SHP77 (cell line): ENCODE data around the gene MORN1.

ENCODE experiments used
- DNase-seq, 2 experiments: peaks; one replicate each; lab custom pipeline; 2025; lab: John Stamatoyannopoulos, UW

MORN1 gene

DNA sequence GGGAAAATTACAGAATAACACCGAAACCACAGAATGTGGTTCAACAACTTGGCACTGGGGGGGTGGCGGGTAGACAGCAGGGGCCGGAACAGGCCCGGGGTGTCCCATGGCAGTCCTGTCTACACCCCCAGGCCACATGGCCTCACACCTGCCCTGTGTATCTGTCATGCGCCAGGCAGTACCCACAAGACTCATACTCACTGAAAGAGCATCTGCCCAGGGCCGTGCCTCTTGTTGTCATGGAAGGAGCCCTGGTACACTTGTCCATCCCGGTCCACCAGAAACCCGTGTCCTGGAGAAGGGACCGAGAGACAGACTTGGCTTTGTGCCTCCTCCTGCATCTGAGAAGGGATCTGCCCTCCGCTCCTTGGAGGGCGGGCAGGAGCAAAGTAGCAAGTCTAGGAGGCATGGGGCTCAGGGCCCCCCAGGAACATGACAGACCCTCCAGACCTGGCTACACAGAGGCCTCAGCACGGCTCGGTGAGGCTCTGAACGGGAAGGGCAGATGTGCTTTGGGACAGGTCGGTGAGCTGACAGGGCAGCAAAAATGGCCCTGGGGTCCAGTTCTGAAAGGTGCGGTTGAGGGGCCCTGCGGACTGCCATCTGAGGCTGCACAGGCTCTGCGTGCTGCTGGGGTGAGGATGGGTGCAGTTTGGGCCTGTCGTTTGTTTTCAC is 5.6 kb downstream of the MORN1 start:
- DNase-seq, result no peak

DNA sequence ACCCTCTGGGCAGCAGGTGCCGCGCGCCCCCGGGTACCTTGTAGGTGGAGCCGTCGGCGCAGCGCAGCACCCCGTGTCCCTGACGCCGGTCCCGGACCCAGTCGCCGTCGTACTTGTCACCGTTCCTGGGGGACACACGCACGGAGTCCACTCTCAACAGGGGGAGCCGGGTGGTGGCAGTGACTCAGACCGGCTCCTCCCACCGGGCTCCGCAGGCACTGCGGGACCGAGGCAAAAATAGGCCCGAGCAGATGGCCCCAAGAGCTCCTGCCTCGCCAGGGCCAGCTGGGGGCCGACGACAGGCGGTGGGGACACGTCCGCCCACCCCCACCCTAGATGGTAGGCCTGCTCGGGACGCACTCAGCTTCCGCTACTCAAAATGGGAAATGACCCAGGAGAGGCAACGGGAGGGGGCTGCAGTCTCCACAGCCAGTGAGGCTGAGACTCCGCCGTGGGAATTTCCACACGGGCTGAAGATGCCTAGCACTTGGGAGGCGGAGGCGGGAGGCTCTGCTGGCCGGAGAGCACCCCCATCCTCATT is 6.3 kb downstream of the MORN1 start:
- no peak for DNase-seq

DNA sequence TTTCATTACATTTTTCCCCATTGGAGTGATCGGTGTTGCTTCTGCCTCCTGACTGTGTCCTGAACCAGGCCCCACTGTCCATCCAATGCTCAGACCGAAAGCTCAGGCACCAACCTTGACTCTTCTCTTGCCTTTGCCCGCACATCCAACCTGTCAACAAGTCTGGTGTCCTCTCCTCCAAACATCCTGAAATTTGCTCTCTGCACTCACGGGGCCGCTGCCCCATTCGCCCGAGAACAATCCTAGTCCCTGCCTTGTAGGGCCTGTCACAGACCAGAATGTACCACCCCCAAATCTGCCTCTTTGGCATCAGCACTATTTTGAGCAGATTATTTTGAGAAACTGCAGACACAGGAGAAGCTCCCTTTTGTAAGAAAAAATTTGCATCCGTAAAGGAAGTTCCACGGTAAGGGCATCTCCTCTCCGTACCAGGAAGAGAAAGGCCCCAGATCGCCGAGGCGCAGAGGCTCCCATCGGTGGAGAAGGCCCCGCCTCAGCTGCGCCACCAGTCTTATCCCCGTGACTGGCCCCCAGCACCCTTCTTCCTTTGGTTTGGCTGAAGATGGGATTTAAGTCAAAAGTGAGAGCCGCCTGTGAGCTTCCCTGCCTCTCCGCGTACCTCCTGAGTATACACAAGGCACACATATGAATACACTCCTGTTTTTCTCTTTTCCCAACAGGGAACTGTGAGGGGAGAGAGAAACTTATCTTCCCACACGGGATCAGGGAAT is 7.1 kb downstream of the MORN1 start:
- no peak for DNase-seq

DNA sequence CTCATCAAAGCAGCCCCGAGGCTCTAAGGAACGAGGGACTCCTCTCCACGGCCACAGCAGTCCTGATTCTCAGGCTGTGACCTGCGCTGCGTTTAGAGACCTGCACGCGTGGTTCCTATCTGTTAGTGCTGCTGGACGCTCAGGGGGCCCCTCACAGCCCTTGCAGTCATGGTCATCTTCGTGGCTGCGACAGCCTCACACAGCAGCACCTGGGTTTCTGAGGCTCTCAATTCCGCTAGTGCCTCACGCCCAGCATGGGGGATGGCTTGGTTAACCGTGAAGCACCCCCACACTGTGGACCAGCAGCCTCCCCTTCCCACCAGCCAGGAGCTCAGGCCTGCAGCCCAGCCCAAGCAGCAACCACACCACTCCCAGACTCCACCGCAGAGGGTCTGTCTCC is 7.8 kb downstream of the MORN1 start:
- no peak for DNase-seq

DNA sequence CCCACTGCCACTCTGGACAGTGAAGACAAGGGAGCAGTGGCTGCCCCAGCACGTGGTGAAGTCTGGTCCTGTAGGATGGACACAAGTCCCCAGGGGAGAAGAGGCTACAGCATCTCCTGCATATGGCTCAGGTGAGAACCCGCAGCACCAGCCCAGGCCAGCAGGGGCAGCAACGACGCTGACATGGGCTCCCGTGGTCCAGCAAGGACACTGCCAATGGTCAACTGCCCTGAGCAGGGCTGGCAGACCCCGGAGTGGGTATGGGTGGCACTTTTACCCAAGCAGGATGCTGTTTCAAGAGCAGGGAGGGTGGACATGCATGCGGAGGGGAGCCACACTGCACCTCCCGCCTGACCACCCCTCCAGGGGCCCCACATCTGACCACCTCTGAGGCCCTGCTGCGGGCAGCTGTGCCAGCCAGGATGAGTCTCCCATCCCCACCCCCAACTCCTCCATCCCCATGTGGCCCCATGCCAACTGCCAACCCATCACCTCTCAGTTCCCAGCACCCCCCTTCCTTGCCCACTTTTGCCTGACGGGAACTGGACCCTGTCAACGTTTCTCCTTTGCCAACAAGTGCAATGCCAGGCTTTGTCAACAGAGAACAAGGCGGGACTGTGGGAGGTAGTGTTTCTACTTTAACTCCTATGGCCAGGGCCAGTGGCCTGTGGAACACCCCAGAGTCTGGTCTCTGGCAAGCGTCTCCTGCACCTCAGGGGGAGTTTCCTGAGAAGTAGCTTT is 8.6 kb downstream of the MORN1 start:
- peak in 1 of 2 experiments; percentile 32 for DNase-seq

DNA sequence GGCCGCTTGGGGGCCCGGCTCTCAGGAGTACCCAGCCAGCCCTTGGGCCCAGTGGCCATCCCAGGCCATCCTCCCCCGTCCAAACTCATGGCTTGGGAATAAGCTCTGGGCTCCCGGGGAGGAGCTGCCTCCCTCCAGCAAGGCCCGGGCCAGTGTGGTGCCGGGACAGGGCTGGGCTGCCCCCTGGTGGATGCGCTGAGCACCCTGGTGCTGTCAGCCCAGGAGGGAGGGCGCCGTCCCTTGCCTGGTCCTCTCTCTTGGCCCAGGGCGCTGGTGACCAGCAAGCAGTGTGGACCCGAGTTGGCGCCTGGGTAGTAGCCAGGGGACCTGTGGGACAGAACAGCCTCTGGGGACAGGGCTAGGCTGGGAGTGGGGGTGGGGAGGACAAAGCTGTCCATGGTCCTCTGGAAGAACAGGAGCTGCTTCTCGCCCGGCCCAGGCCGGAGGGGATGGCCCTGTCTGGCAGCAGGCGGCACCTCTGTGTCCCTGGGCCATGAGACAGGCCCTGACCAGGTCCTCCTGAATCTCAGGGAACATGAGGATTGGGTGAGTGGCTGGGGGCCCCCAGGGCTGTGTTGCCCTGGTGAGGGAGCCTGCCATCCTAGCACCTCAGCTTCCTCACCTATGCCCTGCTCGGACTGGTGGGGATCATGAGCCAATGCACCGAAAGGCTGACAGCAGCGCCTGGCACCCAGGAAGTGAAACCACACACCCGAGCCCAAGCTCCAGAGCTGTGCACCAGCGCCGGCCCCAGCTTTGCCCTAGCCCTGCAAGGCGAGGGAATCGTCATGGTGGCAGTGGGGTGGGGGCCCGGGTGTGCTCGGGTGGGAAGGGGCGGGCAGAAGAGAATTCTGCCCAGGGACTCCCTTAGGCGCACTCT is 9.4 kb downstream of the MORN1 start:
- peak; percentile 14 to 63 for DNase-seq

DNA sequence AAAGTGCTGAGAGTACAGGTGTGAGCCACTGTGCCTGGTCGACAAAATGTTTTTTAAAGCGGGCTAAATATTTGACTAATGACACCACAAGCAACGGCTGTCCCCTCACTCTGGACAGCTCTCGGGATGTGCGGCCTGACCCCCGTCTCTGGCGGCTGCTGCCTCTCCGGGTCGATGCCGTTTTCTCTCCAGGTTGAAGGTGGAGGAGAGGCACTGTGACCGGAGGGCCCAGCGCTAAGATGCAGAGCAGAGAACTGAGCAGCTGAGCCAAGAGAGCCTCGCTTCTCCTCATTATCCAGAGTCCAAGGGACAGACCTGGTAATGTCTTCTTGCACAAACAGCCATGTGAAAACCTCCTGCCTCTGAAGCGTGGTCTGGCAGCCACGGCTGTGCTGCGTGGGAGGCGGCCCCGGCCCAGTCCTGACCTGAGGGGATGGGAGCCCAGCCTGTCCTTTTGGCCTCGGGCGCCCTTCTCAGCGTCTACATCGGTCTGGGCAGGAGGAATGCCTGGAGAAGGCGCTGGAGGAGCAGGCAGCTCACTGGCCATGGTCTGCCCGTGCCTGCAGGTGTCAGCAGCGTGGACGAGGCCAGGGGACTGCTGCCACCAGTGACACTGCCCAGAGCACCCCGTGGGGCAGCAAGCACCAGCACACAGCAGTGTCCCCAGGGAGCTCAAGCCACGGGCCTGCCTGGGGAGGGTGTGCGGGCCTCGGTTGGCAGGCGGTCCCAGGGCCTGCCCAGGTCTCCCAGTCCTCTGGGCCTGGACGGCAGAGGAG is 10.3 kb downstream of the MORN1 start:
- DNase-seq, result no peak

DNA sequence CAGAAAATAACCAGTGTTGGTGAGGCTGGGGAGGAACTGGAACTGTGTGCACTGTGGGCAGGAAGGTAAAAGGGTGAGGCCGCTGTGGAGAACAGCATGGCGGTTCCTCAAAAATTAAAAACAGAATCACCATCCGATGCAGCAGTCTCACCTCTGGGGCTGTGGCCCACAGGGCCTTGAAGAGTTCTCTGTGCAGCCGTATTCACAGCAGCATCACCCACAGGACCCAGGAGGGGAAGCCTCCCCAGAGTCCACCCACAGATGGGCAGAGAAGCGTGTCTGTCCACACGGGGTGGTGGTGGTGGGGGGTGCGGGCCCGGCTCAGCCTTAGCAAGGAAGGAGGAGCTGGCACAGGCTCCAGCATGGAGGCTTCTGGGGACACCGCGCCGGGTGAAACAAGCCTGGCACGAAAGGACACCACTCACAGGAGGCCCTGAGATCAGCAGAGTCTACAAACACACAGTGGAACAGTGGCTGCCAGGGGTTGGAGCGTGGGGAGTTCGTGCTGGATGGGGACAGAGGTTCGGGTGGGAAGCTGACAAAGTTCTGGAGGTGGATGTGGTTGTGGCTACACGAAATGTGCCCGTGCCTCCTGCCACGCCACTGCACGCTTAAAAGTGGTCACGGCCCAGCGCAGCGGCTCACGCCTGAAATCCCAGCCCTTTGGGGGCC is 11.5 kb downstream of the MORN1 start:
- DNase-seq, result no peak

DNA sequence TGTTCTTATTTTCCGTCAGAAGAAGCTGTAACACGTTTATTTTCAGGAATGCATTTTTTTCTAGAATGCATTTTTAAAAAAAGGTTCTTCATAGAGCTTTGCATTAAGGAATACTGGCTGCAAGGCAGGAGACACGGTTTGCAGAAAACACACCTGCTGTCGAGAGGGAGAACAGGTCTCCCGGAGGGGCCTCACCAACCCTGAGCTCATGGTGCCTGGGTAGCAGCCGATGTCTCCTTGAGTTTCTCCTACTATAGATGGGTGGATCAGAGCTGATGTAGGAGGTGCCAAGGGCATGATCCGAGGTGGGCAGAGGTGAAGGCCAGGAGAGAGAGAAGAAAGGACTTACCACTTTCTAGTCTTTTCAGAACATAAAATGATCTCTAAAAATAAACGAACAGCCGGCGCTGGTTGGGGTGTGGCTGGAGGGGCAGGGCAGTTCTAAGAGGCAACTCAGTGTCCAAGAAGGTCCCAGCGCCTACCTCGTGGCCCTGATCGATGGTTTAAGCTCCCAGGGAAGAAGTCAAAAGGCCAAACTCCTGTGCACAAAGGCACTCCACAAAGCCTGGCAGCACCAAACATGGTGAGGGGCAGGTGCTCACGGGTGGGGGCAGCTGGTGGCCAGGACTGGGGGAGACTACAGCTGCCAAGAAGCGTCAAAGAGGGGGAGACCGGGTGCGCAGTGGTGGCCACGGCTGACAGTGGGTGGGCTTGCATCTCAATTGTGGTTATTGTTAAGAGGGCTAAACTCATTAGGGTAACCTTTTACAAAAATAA is 12.2 kb downstream of the MORN1 start:
- DNase-seq, result no peak

DNA sequence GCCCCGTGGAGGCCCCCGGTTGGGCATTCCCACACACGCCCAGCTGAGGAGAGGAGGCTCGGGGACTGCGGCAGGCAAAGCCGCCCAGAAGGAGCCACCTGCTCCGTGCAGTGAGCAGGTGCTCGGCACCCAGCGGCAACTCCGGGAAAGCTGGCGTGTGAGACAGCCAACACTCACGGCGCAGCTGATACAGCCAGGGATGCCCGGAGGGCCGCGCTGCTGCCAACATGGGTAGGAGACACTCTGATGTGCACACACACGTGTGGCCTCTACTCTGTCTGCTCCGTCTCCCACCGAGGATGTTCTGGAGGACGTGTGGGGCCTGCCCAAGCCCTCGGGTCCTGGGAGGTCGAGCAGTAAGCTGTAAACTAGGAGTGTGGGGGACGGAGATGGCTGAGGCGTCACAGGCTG is 12.9 kb downstream of the MORN1 start:
- peak; percentile 80 to 86 for DNase-seq

DNA sequence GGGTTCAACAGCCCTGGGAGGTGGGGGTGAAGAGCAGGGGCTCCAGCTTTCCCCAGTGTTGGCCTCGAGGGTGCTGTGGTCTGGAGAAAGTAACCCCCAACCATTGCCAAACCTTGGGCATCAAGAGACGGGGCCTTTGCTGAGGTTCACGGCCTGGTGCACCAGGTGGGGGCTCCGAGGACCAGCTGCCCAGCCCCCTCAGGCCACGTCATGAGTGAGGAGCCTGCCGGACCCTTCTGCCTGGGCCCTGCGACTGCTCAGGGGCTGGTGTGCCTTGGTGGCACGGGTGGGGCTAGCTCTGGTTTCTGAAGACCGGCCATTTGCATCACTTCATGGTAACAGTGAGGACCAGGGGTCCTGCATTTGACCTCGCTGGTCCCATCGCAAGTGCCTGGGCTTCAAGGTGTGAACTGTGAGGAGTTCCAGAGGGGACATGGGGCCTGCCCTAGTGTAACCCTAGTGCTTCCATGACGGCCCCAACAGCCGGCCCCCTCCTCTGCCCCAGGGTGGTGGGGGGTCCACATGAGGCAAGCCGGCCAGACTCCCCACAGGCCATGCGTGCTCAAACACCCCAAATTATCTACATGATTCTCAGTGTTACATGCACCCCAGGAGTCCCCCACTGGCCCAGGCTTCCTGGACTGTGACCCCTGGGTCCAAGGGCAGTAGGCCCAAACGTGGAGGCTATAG is 13.5 kb downstream of the MORN1 start:
- DNase-seq, result no peak

DNA sequence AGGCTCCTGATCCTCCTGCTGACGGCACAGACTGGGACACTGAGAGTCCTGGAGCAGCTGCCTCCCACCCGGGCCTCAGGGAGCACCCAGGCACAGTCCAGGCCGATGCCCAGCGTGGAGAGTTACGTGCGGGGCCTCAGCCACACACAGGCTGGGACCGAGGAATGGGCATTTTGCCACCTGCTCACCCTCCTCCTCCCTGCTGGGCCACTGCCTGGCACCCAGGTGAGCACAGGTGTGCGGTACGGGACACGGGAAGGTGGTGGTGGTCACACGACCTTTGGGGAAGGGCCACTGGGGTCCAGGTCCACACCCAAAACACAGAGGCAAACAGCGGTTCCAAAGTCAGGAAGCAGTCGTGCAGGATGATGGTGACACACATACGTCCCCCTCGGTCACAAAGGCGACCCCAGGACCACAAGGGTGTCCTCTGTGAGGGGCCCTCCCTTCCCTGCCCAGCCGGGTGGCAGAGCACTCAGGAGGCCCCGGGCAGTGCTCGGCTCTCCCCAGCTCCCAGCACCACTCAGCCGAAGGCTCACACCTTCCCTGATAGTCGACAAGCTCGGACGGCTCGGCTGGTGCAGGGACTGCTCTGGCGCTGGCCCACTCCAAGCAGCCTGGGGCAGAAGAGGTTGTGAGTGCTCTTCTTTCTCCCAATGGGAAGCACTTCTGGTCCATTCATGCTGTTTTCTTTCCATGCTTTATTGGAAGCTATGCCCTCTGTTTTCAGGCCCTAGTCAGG is 14.3 kb downstream of the MORN1 start:
- no peak for DNase-seq

DNA sequence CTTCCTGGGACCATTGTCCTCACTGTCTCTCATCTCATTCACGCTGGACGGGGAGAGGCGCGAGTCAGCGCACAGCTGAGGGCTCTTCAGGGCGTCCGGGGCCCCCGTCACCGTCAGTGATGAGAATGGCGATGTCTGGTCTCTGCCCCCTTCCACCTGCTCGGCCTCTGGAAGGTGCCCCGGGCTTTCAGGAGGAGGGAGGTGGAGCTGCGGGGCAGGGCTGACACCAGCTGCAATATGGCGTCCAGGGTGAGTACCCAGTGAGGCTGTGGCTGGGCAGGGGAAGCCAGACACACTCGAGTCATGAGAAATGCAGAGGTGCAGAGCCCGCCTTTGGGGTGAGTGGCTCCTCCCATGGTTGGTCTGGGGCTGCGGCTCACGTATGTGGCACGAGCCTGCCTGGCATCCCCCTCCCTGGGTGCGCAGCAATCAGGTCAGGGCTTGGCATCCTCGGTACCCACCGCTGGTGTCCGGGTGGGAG is 15.1 kb downstream of the MORN1 start:
- DNase-seq, result no peak

DNA sequence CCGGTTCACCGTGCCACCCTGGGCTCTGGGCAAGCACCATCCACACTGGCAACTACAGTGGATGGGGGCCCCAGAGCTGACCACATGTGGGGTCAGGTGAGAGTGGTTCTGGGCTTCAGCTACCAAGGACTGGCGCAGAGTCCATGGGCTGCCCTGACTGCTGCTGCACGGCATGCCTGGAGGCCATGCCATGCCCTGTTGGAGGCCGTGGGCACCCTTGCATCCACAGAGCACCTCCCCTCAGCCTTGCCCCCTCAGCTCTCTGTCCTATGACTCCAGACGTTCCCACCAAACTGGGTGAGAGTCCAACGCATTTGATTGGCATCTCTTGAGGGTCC is 15.5 kb downstream of the MORN1 start:
- no peak for DNase-seq

DNA sequence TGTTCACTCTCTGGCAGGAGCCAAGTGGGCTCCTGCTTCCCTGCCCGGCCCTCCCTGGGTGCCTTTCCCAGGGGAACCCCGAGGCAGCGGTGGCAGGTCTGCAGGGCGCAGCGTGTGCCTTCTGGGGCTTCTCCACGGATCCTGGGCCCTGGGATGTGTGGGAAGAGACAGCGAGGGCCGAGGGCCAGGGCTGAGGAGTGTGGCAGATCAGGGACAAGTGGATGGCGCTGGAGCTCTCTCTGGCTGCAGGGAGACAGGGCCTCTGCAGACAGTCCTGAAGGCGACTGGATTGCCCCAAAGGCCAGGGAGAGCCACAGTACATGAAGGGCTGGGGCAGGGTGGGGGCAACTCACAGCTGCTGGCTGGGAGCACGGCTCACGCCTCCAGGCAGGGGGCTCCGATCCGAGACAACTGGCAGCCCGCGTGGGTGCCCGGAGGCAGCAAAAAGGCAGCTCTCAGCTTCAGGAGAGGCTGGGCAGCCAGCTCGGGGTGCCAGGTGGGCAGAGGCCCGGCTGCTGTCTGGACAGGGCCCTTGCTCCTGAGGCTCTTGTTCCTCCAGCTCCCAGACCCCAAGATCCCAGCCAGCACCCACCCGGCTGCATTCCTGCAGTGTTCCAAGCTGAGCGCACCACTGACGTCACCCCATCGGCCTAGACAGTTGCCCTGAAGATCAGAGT is 16.0 kb downstream of the MORN1 start:
- DNase-seq, result no peak

DNA sequence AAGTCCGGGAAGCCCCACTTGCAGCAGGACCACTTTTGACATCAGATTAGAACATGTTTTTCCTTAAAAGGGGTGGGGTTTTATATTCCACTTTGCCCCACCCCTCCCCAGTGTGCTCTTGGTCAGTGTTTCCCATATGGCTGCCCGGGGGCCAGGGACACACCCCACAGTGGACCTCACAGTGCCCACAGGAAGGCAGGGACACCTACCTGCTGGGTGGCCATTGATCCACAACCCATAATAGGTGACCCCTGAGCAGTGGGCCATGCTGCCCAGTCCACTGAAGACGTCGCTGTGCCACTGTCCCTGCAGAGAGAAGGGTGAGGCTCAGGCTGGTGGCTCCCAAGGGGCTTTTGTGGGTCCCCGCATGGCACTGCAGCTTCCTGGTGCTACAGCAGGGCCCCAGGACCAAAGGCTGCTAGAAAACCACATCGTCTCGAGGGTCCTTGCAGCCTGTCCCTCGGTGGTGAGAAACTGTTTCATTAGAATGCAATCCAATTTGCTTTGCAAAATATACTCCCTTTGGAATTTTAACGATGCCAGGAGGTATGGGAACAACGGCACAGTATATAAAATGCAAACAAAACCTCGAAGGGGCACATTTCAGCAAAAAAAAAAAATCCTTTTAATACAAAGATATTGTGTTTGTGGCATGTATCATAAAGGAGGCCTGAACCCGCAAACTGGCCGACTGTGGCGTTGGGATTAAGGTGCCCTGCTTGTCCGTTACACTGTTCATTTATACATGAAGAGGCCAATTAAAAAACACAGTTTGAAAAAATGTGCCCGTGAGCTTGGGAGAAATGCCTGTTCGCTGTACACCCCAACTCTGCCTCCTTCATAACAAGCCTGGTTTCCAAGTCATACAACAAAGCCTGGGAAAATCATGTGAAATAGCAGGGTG is 16.9 kb downstream of the MORN1 start:
- no peak for DNase-seq
